Stomach (tissue), 4 donors: ENCODE results near the gene BORCS5.

Source experiments
- CTCF ChIP-seq, 7 experiments: fragments of 450-650 bp in 4 of 7; fragments of 200-600 bp in 3 of 7; sonication (generic) in 3 of 7; IDR thresholded peaks; one replicate each; pipeline ENCODE4 v1.5.1; 2016 to 2019; ENCODE audit warnings: antibody characterized with exemption in 7 of 7, control low read depth in 2 of 7, mild to moderate bottlenecking in 1 of 7
- EP300 ChIP-seq: sonication (generic); formaldehyde crosslinking; IDR thresholded peaks from one replicate; pipeline ENCODE4 v1.6.1; 2017; ENCODE audit warnings: antibody characterized with exemption
- POLR2A ChIP-seq, 4 donors: fragments of 450-650 bp; IDR thresholded peaks; one replicate each; pipeline ENCODE4 v1.6.1; 2016; ENCODE audit warnings: antibody characterized with exemption in 4 of 4, control low read depth in 2 of 4, mild to moderate bottlenecking in 1 of 4, moderate library complexity in 1 of 4

GRCh38 chr12:12365931-12366431 lies 9.1 kb downstream of the BORCS5 start:
- no peak for TF ChIP-seq POLR2A (IDR thresholded peaks at IDR 0.05)
- no peak for TF ChIP-seq EP300
- TF ChIP-seq CTCF (IDR thresholded peaks at IDR 0.05): no peak
